Adipocyte (in vitro differentiated cells): ENCODE results near the gene NLGN1.

Experiments
- DNase-seq: peaks from one replicate; pipeline ENCODE4 v3.0.0-alpha.2; 2015; ENCODE audit warnings: low read depth
- H3K27me3 ChIP-seq: replicated peaks from 2 replicates; pipeline ENCODE4 v1.7.0; 2013; ENCODE audit warnings: mild to moderate bottlenecking, low read length, moderate library complexity; ENCODE audit not compliant: control insufficient read depth, insufficient read depth
- H3K36me3 ChIP-seq: 2 replicates; pipeline ENCODE4 v1.7.0; 2013; ENCODE audit warnings: low read length, mild to moderate bottlenecking, moderate library complexity; ENCODE audit not compliant: control insufficient read depth, insufficient read depth, severe bottlenecking
- H3K4me1 ChIP-seq: 2 replicates; pipeline ENCODE4 v1.7.0; 2013; ENCODE audit warnings: mild to moderate bottlenecking, low read length, moderate library complexity; ENCODE audit not compliant: control insufficient read depth, insufficient read depth
- H3K4me3 ChIP-seq: 2 replicates; pipeline ENCODE4 v1.7.0; 2013; ENCODE audit warnings: mild to moderate bottlenecking, low read length, moderate library complexity
- H3K9ac ChIP-seq: 2 replicates; pipeline ENCODE4 v1.7.0; 2013; ENCODE audit warnings: mild to moderate bottlenecking, low read length, moderate library complexity
- H3K9me3 ChIP-seq: 2 replicates; pipeline ENCODE4 v1.7.0; 2013; ENCODE audit warnings: mild to moderate bottlenecking, low read length, moderate library complexity; ENCODE audit not compliant: control insufficient read depth

Gene NLGN1

GRCh38 chr3:173556546-173556945, 159.0 kb downstream of the NLGN1 start:
- no peak for DNase-seq
- H3K9ac ChIP-seq, result no peak overlapping the region
- H3K4me3 ChIP-seq, result no peak overlapping the region
- no peaks in the 10 kb centered on the region for H3K9me3 ChIP-seq
- H3K36me3 ChIP-seq, result no peaks in the 10 kb centered on the region
- H3K4me1 ChIP-seq, result peaks cover 6% of the 10 kb centered on the region
- H3K27me3 ChIP-seq, result no peaks in the 10 kb centered on the region

DNA sequence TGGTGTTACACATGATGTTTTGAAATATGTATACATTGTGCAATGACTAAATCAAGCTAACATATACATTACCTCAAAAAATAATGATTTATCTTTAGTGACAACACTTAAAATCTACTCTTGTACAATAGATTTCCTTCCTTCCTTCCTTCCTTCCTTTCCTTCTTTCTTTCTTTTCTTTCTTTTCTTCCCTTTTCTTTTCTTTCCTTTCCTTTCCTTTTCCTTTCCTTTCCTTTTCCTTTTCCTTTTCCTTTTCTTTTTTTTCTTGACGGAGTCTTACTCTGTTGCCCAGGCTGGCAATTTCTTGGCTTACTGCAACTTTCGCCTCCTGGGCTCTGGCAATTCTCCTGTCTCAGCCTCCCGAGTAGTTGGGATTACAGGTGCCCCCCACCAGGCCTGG, 170.5 kb downstream of the NLGN1 start:
- H3K36me3 ChIP-seq, result no peaks in the 10 kb centered on the region
- no peak for DNase-seq
- no peaks in the 10 kb centered on the region for H3K9me3 ChIP-seq
- H3K27me3 ChIP-seq, result no peaks in the 10 kb centered on the region
- H3K4me1 ChIP-seq, result peaks cover 4% of the 10 kb centered on the region
- H3K4me3 ChIP-seq, result no peak overlapping the region
- H3K9ac ChIP-seq, result no peak overlapping the region

- Histone ChIP-seq H3K4me3 (no peak overlapping the region), H3K36me3 (no peaks in the 10 kb centered on the region), H3K9me3 (no peaks in the 10 kb centered on the region), H3K9ac (no peak overlapping the region), H3K27me3 (no peaks in the 10 kb centered on the region), H3K4me1 (peaks cover 4% of the 10 kb centered on the region)
- DNase-seq, result no peak
These were observed 171.1 kb downstream of the NLGN1 start for GRCh38 chr3:173568623-173569022.

DNA sequence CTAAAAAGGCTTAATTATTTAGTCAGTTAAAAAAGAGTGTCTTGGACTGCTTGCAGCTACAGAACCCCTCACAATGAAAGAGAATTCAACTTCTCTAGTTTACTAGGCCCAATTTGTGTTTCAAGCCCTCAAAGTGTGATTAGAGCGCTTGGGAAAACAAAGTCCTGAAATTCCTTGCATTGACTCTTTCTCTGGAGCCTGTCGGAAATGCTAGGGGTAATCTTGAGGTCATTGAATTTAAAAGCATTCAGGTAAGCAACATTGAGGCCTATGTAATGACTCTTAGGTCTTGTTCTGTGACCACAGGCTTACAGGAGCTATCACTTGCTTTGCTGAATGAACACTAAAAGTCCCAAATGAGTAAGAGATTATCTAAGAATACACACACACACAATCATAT, 186.0 kb downstream of the NLGN1 start:
- Histone ChIP-seq H3K4me1 (peaks cover 3% of the 10 kb centered on the region), H3K27me3 (no peaks in the 10 kb centered on the region), H3K4me3 (no peak overlapping the region), H3K9ac (no peak overlapping the region), H3K36me3 (no peaks in the 10 kb centered on the region), H3K9me3 (no peaks in the 10 kb centered on the region)
- no peak for DNase-seq

GRCh38 chr3:173584093-173584837, 186.7 kb downstream of the NLGN1 start:
- H3K4me1 ChIP-seq, result peaks cover 3% of the 10 kb centered on the region
- H3K9me3 ChIP-seq, result no peaks in the 10 kb centered on the region
- H3K9ac ChIP-seq, result peak overlapping the region; percentile 70
- no peaks in the 10 kb centered on the region for H3K27me3 ChIP-seq
- peak overlapping the region; percentile 86 for H3K4me3 ChIP-seq
- no peaks in the 10 kb centered on the region for H3K36me3 ChIP-seq
- peak; percentile 85 for DNase-seq

GRCh38 chr3:173584838-173585831, 187.6 kb downstream of the NLGN1 start:
- Histone ChIP-seq H3K9ac (peak overlapping the region; percentile 70), H3K9me3 (no peaks in the 10 kb centered on the region), H3K4me3 (peak overlapping the region; percentile 86), H3K4me1 (peaks cover 3% of the 10 kb centered on the region), H3K36me3 (no peaks in the 10 kb centered on the region), H3K27me3 (no peaks in the 10 kb centered on the region)
- peak; percentile 87 for DNase-seq

DNA sequence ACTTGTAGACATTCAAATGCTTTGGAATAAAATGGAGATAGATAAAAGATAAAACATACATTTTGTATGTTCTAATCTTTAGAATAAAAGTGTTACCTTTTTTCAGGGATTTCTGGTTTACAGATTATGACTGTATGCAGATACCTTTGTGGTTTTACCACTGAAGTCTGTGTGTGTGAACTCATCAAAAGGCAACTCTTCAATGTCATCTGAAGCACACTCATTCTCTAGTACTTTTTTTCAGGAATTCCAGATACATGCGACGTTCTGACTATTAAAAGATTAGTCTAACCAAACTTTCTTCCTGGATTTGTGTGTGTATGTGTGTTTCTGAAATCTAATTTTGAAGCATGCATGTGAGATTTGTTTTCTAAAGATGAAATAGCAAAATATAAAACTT, 188.6 kb downstream of the NLGN1 start:
- DNase-seq, result peak; percentile 30
- no peak overlapping the region for H3K4me3 ChIP-seq
- H3K36me3 ChIP-seq, result no peaks in the 10 kb centered on the region
- no peaks in the 10 kb centered on the region for H3K9me3 ChIP-seq
- H3K27me3 ChIP-seq, result no peaks in the 10 kb centered on the region
- H3K4me1 ChIP-seq, result peaks cover 3% of the 10 kb centered on the region
- no peak overlapping the region for H3K9ac ChIP-seq

GRCh38 chr3:173587055-173587454, 189.5 kb downstream of the NLGN1 start:
- no peak overlapping the region for H3K9ac ChIP-seq
- no peaks in the 10 kb centered on the region for H3K36me3 ChIP-seq
- no peaks in the 10 kb centered on the region for H3K9me3 ChIP-seq
- DNase-seq, result no peak
- no peak overlapping the region for H3K4me3 ChIP-seq
- H3K27me3 ChIP-seq, result no peaks in the 10 kb centered on the region
- H3K4me1 ChIP-seq, result peaks cover 3% of the 10 kb centered on the region

DNA sequence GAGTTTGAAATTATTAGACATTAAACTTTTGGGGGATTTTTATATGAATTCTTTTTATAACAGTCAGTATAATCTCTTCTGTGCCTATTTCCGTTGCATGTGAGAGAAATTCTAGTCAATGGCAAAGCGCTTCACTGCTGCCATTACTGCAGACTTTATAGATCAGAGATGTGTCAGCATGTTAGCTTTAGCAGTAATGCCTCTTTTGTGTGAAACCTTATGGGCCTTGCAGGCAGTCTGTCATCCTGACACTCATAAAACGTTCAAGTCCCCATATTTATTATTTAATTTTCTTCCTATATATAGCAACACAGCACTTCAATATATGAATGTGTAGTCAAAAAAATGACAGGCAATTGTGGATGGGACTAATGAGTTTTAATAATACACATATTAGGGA, 191.0 kb downstream of the NLGN1 start:
- Histone ChIP-seq H3K9me3 (no peaks in the 10 kb centered on the region), H3K4me3 (no peak overlapping the region), H3K4me1 (peaks cover 3% of the 10 kb centered on the region), H3K27me3 (no peaks in the 10 kb centered on the region), H3K36me3 (no peaks in the 10 kb centered on the region), H3K9ac (no peak overlapping the region)
- no peak for DNase-seq

- no peak overlapping the region for H3K4me3 ChIP-seq
- no peaks in the 10 kb centered on the region for H3K9me3 ChIP-seq
- H3K36me3 ChIP-seq, result no peaks in the 10 kb centered on the region
- no peak overlapping the region for H3K9ac ChIP-seq
- no peak for DNase-seq
- peaks cover 3% of the 10 kb centered on the region for H3K4me1 ChIP-seq
- H3K27me3 ChIP-seq, result no peaks in the 10 kb centered on the region
These were observed 191.6 kb downstream of the NLGN1 start for GRCh38 chr3:173589116-173589515.

DNA sequence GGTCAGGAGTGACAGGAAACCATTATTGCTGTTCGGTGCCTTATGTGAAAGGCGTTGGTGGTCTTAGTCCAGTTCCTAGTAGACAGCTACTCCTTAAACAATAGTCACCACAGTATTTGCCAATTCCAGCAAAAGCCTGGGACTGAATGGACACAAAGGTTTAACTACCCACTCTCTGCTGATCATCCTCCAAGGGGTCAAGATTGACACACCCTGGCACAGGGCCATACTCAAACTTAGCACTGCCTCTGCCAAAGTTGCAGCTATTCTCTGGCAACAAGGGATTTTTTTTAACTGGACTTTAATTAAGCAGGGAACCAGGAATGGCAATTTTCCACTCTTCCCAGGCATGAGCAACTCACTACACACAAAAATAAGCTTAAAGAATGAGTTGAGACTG, 193.9 kb downstream of the NLGN1 start:
- H3K4me1 ChIP-seq, result no peaks in the 10 kb centered on the region
- H3K4me3 ChIP-seq, result no peak overlapping the region
- H3K9ac ChIP-seq, result no peak overlapping the region
- no peaks in the 10 kb centered on the region for H3K36me3 ChIP-seq
- H3K9me3 ChIP-seq, result no peaks in the 10 kb centered on the region
- DNase-seq, result no peak
- H3K27me3 ChIP-seq, result no peaks in the 10 kb centered on the region
